Measurements from ENCODE around the gene OTOR. TPM values are rescaled to one million over a fixed set of nuclear protein-coding genes. Genes with fewer than 3 reads are reported as not detected.

Gene OTOR
- total RNA-seq, 4 donors from 2014 or later: not detected

DNA sequence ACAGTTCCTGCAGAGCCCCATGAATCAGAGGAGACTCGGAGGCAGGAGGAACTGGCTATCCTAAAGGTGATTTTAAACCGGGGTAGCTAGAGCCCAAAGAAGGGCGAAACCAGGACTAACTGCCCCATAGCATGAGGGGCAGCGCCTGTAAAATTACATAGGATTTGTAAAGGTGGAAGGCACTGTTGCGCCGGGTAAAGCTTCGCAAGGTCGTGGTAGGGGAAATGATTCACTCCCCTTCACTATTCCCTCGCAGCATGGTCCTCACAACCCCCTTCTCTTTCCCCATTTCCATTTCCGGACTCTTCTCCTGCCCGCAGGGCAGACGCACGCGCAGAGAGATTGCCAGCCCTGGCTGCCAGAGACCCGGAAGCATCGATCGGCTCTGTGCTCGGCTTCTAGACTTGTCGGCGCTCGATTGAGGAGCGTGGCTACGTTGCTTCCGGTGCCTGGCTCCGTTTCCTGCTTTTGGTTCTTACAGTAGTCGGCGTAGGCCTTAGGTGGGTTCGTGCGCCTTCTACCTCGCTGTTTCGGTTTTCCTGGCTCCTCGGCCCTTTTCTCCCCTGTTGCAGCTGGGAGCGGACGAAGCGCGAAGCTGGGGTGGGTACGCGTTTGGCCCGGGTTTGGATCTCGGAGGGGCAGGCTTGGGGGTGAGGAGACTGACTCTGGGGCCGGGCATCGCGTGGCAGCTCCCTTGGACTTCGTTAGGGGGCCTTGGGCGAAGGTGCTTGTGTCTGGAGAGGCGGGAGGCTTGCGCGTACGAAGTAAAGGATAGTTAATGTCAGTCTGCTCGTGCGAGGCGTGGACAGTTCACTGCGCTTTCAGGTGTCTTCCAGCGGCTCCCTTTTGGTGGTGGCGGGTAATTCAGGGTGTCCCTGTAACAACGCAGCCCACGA is 18.3 kb upstream of the OTOR start, which contains the start of gene SNRPB2:
TSS of gene SNRPB2 (plus strand) at position 462 of the 896 bp plus-strand sequence. CDS start 1,677 bp downstream, outside the sequence.
- peak in 3 of 4 donors; percentile 23 to 73 (median 28) for TF ChIP-seq POLR2A (IDR thresholded peaks at IDR 0.05)
- TF ChIP-seq, protein P1, sequence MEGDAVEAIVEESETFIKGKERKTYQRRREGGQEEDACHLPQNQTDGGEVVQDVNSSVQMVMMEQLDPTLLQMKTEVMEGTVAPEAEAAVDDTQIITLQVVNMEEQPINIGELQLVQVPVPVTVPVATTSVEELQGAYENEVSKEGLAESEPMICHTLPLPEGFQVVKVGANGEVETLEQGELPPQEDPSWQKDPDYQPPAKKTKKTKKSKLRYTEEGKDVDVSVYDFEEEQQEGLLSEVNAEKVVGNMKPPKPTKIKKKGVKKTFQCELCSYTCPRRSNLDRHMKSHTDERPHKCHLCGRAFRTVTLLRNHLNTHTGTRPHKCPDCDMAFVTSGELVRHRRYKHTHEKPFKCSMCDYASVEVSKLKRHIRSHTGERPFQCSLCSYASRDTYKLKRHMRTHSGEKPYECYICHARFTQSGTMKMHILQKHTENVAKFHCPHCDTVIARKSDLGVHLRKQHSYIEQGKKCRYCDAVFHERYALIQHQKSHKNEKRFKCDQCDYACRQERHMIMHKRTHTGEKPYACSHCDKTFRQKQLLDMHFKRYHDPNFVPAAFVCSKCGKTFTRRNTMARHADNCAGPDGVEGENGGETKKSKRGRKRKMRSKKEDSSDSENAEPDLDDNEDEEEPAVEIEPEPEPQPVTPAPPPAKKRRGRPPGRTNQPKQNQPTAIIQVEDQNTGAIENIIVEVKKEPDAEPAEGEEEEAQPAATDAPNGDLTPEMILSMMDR (IDR thresholded peaks at IDR 0.05): peak in 1 of 6 experiments; percentile 39
- Histone ChIP-seq H3K27me3 (peaks cover 0 to 41% (median 0%) of the 10 kb centered on the region in 4 donors), H3K36me3 (peaks cover 0 to 31% (median 6%) of the 10 kb centered on the region in 3 donors), H3K27ac (peak within 1 kb of the TSS; percentile 87 to 91 (median 88)), H3K9me3 (no peaks in the 10 kb centered on the region), H3K4me1 (peaks cover 0 to 28% (median 8%) of the 10 kb centered on the region in 3 donors), H3K4me3 (peak within 1 kb of the TSS; percentile 78 to 91 (median 84))
- intact Hi-C loops (cut with DNase I): no loop called here
- 8 to 10% methylated on average over 40 to 42 of the region's 57 CpGs for WGBS, 2 donors
- peak; percentile 76 for DNase-seq

- Histone ChIP-seq H3K4me1 (peaks cover 0 to 28% (median 8%) of the 10 kb centered on the region in 3 donors), H3K27ac (no peak overlapping the region), H3K27me3 (peaks cover 0 to 13% (median 0%) of the 10 kb centered on the region in 4 donors), H3K9me3 (no peaks in the 10 kb centered on the region), H3K4me3 (no peak overlapping the region), H3K36me3 (peaks cover 0 to 60% (median 8%) of the 10 kb centered on the region in 3 donors)
- DNase-seq: no peak
- intact Hi-C loops (cut with DNase I): no loop called here
- WGBS, 2 donors: 63 to 66% methylated on average over 4 of the region's 4 CpGs
- no peak for TF ChIP-seq POLR2A (IDR thresholded peaks at IDR 0.05)
- TF ChIP-seq, protein P1 (IDR thresholded peaks at IDR 0.05): no peak
These were observed 15.5 kb upstream of the OTOR start for GRCh38 chr20:16732506-16733152.

GRCh38 chr20:16740365-16741072 is 7.6 kb upstream of the OTOR start:
- no peaks in the 10 kb centered on the region for H3K27me3 ChIP-seq
- intact Hi-C loops (cut with DNase I): no loop called here
- no peak overlapping the region for H3K4me3 ChIP-seq
- no peaks in the 10 kb centered on the region for H3K4me1 ChIP-seq
- TF ChIP-seq, protein P1 (IDR thresholded peaks at IDR 0.05): no peak
- TF ChIP-seq POLR2A (IDR thresholded peaks at IDR 0.05): no peak
- H3K36me3 ChIP-seq: peaks cover 0 to 73% (median 7%) of the 10 kb centered on the region in 3 donors
- WGBS, 2 donors: 81 to 85% methylated on average over 6 of the region's 6 CpGs
- DNase-seq: no peak
- no peak overlapping the region for H3K27ac ChIP-seq
- no peaks in the 10 kb centered on the region for H3K9me3 ChIP-seq

- Histone ChIP-seq H3K27ac (no peak overlapping the region), H3K36me3 (peaks cover 0 to 35% (median 5%) of the 10 kb centered on the region in 3 donors), H3K9me3 (no peaks in the 10 kb centered on the region), H3K27me3 (peaks cover 0 to 9% (median 0%) of the 10 kb centered on the region in 4 donors), H3K4me3 (no peak overlapping the region), H3K4me1 (no peaks in the 10 kb centered on the region)
- WGBS, 2 donors: 59 to 63% methylated on average over 2 to 3 of the region's 3 CpGs
- intact Hi-C loops (cut with DNase I): no loop called here
- DNase-seq: no peak
- TF ChIP-seq, protein P1 (IDR thresholded peaks at IDR 0.05): no peak
- no peak for TF ChIP-seq POLR2A (IDR thresholded peaks at IDR 0.05)
These were observed 3.9 kb upstream of the OTOR start for GRCh38 chr20:16744178-16744807.

Data from esophagus squamous epithelium (tissue), 5 donors.